ENCODE measurements around the gene PAFAH1B2.
"Not testable (repeated sequence)": the region's sequence is repeated elsewhere in the genome, so short reads cannot be mapped to it uniquely, and the experiment has no call there.

The PAFAH1B2 gene, protein sequence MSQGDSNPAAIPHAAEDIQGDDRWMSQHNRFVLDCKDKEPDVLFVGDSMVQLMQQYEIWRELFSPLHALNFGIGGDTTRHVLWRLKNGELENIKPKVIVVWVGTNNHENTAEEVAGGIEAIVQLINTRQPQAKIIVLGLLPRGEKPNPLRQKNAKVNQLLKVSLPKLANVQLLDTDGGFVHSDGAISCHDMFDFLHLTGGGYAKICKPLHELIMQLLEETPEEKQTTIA

DNA sequence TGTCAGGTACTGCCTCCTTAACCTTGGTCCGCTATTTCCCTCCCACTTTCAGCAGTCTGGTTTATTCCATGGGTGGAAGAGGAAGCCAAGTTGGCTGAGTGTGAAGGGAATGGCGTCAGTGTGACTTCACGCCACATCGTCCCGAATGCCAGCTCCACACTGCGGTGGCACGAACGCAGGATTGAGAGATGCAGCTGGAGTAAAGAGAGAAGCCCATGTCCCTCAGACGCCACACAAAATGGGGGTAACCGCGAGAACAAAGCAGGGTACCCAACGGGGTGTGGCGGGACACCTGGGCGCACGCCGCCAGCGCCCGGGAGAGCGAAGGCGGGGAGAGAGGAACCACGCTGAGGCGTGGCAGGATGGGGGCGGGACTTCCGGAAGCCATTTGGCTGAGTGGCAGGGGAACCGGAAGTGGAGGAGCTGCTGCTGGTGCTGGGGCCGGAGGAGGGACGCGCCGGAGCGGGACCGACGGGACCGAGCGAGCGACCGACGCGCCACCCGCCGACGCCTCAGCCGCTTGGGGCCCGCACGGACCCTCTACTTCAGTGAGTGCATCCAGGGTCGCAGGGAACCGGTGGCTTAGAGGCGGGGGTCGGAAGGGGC, at the start of gene PAFAH1B2:
Gene PAFAH1B2, plus strand, starts transcription at position 417 of the 606 bp plus-strand sequence. CDS start 8,161 bp downstream, outside the sequence.
- DNase-seq = peak; percentile 78

GRCh38 chr11:117094776-117095175, 49.3 kb upstream of the PAFAH1B2 start:
- DNase-seq = peak; percentile 46

DNA sequence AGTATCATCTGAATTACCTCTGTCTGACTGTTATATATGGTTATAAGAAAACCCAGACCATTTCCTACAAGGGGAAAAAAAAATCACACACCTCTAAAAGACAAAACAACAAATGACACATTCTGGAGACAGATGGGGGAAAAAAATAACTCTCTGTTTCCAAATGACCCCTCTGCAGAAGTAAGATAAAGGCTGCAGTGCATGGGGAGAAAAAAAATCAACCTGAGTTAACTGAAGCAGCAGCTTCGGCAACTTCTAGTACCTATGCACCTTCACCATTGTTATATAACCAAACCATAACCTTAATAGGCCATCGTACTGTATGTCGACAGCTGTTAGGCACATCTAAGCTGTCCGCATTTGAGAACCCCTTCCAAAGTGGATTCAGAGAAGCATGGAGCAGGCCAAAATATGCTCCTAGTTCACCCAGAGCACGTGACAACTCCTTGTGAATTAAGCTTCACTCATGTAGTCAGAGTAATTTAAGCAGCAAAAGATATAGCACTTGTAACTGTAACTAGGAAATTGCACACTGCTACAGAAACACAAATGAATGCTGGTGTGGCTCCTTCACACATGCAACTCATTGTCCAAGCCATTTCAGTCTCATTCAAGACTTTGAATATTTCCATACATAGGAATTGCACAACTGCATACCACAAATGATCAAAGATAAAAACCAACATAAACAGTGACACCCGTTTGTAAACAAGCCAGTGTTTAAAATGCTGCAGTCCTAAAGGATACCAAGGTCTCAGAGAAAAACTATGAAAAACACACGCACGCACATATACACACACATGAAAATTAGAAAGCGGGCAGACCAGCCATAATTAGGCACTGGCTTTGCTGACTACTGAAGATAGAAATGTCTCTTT, 48.6 kb upstream of the PAFAH1B2 start:
- no peak for DNase-seq

DNA sequence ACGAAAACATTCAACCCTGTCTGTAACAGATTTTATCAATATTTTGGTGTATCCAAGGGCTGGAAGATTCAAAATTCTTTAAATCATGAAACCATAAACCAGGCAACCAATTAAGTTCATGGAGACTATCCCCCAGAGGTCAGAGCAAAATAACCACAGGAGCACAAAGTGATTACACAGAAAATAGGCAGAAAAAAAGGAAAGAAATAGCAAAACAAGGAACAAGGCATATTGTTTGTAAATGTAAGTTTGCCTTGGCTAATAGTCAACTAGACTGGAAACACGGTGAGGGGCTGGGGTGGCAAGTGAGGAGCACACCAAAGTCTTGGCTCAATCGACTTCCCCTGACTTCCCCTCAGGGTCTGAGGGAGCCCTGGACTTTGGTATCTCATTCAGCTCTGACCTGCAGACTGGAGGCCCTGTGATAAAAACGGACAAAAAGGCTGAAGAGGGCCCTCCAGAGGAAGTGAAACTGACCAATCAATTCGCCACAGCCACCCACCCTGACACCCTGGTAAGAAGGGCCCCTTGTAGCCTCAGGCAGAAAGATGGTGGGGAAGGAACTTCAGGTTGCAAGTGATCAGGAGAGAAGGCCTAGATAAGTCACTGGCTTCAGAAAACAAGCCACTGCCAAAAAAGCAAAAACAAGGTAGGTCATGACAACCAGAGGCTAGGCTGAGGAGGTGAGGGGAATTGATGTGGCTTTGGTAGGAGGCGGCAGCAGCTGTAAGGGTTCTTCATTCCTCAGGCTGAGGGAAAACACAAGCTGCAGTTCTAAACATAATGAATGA, 47.7 kb upstream of the PAFAH1B2 start:
- peak; percentile 22 for DNase-seq

GRCh38 chr11:117097014-117097388, 47.1 kb upstream of the PAFAH1B2 start:
- no peak for DNase-seq

DNA sequence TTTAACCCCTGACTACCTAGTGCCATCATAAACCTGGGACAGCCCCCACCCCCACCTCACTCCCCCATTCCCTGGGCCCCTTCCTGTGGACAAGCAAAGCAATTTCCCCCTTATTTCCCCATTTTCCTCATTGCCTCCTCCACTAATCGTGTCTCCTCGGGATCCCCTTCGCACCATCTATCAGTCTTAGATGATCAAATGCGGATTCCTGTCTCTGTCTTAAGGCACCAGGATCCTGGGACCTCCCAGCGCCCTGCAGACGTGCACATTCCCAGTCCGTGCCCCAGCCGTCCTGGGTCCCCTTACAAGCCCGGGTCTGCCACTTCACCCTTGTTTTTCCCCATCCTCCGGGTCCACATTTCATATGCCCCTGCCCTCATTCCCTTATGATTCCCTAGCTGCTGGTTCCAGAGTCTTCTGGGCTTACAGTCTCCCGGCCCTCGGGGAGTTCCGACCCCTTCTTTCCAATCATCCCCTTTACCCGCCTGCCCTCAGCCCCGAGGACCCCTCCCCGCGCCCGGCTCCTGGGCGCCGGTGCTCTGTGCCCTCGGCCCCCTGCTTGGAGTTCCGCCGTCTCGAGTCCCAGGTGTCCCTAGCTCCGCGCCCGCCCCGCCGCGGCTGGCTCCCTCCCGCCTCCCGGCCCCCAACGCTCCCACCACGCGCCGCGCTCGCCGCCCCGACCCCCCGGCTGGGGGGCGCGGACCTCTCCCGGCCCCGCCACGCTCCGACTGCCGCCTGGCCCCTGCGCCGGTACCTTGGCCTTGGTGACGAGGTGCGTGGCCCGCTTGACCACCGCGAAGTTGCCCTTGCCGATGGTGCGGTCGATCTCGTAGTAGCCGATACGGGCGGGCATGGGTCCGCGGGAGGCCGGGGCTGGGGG, 46.5 kb upstream of the PAFAH1B2 start:
- DNase-seq = no peak

DNA sequence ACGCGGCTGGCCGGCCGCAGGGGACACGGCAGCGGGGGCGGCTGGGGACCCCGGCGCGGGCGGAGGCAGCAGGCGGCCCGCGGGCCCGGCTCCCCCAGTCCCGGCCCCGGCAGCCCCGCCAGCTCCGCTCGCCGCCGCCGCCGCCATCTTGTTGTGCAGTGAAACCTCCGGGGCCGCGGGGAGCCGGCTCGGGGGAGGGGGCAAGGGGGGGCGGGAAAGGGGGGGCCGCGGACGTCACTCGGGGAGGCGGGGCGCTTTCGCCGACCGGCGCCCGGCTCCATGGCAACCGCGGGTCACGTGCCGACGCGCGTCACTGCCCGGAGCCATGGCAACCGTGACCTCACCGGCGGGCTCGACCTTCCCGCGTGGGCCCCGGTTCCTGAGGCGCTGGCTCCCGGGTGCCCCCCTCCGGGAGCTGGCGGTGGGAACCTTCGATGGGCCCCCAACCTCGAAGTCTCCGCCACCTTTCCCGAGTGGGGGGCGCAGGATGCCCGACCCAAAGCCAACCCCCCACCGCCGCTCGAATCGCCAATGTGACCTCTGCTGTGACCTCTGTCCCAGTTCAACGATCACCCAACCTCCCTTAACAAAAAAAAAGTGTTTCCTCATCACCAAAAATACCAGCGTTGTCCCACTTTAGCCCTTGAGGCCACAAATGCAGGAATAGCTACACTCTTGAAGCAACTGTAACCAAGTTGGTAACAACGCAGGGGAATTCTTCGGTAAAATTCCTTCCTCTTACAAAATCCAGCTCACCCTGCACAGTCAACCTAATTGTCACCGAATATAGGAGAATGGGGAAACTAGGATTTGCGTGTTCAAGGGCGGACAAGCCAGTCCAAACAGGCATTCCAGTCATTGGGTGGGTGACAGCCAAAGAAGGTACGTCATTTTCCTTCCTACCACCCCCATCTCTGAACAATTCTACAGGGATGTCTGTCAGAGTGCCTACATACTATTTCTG, 45.5 kb upstream of the PAFAH1B2 start, which contains the start of gene SIK3:
Gene SIK3, minus strand, starts transcription at position 160 of the 964 bp plus-strand sequence. Its CDS starts 13 bp downstream, at position 147.
- peak; percentile 82 for DNase-seq

DNA sequence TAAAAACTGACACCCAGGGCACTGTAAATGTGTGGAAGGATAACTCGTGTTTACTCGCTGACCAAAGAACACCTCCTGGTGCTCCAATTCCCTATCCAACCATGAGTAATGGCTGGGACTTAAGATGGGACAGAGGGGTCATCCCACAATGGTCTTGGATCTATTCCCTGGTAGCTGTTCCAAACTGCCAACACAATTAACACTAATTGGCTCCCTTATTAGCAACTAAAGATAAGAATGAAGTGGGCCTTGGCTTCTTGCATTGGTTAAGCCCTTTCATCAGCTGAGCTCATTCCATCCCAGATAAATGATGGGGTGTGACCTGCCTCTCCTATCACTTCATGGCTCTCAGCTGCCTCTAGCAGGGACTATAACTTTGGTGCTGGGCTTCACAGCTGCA, 44.4 kb upstream of the PAFAH1B2 start:
- no peak for DNase-seq

DNA sequence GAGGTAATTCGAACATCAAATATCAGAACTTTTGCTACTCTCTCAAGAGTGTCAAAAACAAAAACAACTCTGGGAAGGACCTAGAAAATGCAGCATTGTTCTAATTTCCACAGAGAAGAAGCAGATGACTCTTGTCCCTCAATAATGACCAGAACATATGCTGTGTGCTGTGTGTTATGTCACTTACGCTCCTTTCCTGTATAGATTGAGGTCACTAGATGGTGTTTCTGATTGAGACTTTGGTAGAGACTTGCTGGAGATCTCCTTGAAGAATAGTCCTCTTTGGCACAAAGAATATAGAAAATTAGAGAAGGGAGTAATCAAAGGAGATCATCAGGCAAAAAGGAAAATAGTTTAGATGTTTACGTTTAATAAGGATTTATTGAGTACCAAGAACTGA, 43.5 kb upstream of the PAFAH1B2 start:
- DNase-seq = no peak

GRCh38 chr11:117107701-117108590, 36.1 kb upstream of the PAFAH1B2 start:
- no peak for DNase-seq

DNA sequence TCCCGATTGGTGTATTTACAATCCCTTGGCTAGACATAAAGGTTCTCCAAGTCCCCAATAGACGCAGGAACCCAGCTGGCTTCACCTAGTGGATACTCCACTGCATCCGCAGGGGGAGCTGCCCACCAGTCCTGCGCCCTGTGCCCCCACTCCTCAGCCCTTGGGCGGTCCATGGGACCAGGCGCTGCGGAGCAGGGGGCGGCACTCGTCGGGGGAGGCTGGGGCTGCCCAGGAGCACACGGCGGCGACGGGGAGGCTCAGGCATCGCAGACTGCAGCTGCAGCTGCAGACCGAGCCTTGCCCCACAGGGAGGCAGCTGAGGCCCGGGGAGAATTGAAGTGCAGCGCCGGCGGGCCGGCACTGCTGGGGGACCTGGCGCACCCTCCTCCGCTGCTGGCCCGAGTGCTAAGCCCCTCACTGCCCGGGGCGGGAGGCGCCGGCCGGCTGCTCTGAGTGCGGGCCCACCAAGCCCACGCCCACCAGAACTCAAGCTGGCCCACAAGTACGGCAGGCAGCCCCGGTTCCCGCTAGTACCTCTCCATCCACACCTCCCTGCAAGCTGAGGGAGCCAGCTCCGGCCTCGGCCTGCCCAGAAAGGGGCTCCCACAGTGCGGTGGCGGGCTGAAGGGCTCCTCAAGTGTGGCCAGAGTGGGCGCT, 33.7 kb upstream of the PAFAH1B2 start:
- DNase-seq = no peak

DNA sequence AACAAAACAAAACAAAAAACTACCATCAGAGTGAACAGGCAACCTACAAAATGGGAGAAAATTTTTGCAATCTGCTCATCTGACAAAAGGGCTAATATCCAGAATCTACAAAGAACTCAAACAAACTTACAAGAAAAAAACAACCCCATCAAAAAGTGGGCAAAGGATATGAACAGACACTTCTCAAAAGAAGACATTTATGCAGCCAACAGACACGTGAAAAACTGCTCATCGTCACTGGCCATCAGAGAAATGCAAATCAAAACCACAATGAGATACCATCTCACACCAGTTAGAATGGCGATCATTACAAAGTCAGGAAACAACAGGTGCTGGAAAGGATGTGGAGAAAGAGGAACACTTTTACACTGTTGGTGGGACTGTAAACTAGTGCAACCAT, 31.6 kb upstream of the PAFAH1B2 start:
- not testable (repeated sequence) for DNase-seq

- DNase-seq = not testable (repeated sequence)
Observed at GRCh38 chr11:117112939-117113338, 31.1 kb upstream of the PAFAH1B2 start.

- DNase-seq = no peak
Observed at GRCh38 chr11:117117681-117118080, 26.4 kb upstream of the PAFAH1B2 start.

DNA sequence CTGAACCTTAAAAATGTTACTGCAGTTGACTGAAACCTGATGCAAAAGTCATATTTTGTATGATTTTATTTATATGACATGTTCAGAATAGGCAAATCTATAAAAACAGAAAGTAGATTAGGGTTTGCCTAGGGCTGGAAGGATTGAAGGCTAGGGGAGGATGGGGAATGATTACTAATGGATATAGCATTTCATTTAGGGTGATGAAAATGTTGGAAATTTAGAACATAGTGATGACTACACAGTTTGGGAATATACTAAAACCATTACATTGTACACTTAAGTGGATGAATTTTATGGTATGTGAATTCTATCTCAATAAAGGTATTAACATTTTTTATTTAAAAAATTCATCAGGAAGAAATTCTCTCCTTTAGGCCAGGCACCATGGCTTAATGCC, 22.9 kb upstream of the PAFAH1B2 start:
- DNase-seq = no peak

DNA sequence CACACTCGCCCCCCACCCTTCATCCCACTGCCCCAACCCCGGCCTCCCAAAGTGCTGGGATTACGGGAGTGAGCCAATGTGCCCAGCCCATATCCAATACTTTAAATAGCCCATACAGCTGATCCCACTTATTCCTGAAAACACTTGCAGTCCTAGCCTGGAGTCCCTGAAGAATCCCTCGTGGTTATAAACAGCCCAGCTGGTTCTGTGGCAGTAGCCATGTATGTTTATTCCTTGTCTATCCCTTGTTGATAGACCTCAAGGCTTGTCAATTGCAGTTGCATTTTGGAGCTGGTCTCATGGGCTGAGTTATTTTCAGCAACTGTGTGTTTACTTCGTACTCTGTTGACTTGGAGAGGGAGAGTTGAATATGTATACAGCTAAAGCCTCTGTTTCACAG, 21.5 kb upstream of the PAFAH1B2 start:
- DNase-seq = no peak

GRCh38 chr11:117126223-117126965, 17.7 kb upstream of the PAFAH1B2 start:
- DNase-seq = no peak
